Liver (tissue), 9 donors: Measurements from ENCODE around the gene ALPI. TPM values are rescaled to one million over a fixed set of nuclear protein-coding genes. Genes with fewer than 3 reads are reported as not detected.
A peak's percentile ranks its signal among the peaks of the same experiment; 100 is the strongest.

Source experiments
- DNase-seq: peaks from one replicate; pipeline ENCODE4 v3.0.0-alpha.2; 2017; ENCODE audit warnings: low spot score
- H3K27ac ChIP-seq, 2 donors: one replicate each; pipeline ENCODE4 v1.7.0; 2013; ENCODE audit warnings: inconsistent platforms in 2 of 2, low read length in 2 of 2, control low read depth in 1 of 2, low read depth in 1 of 2, mild to moderate bottlenecking in 1 of 2
- H3K27me3 ChIP-seq, 4 donors: one replicate each; pipeline versions ENCODE4 v1.6.1 to v1.7.0; 2013; ENCODE audit warnings: low read length in 3 of 4, inconsistent platforms in 1 of 4, mild to moderate bottlenecking in 1 of 4, moderate library complexity in 1 of 4; ENCODE audit not compliant: control insufficient read depth in 4 of 4, insufficient read depth in 4 of 4
- H3K36me3 ChIP-seq, 4 donors: one replicate each; pipeline versions ENCODE4 v1.6.1 to v1.7.0; 2013; ENCODE audit warnings: low read length in 3 of 4, mild to moderate bottlenecking in 3 of 4, low read depth in 1 of 4, moderate library complexity in 1 of 4; ENCODE audit not compliant: control insufficient read depth in 4 of 4, insufficient read depth in 3 of 4
- H3K4me1 ChIP-seq, 4 donors: one replicate each; pipeline versions ENCODE4 v1.6.1 to v1.7.0; 2013; ENCODE audit warnings: low read length in 3 of 4, mild to moderate bottlenecking in 3 of 4, moderate library complexity in 1 of 4; ENCODE audit not compliant: control insufficient read depth in 4 of 4, insufficient read depth in 4 of 4
- H3K4me3 ChIP-seq, 3 donors: one replicate each; pipeline versions ENCODE4 v1.6.1 to v1.7.0; 2013; ENCODE audit warnings: low read length in 3 of 3, control low read depth in 1 of 3, low read depth in 1 of 3, mild to moderate bottlenecking in 1 of 3
- H3K9ac ChIP-seq, 2 donors: one replicate each; pipeline ENCODE4 v1.7.0; 2013; ENCODE audit warnings: low read length in 2 of 2, mild to moderate bottlenecking in 2 of 2, moderate library complexity in 2 of 2, control low read depth in 1 of 2, low read depth in 1 of 2
- H3K9me3 ChIP-seq, 4 donors: one replicate each; pipeline versions ENCODE4 v1.6.1 to v1.7.0; 2013; ENCODE audit warnings: low read length in 3 of 4; ENCODE audit not compliant: control insufficient read depth in 4 of 4
- ATF3 ChIP-seq: IDR thresholded peaks from 2 replicates; pipeline ENCODE4 v1.6.1; 2016; ENCODE audit warnings: antibody characterized with exemption
- CTCF ChIP-seq: fragments of 150-350 bp; IDR thresholded peaks from 2 replicates; pipeline ENCODE4 v1.5.1; 2017; ENCODE audit warnings: improper control_type of control experiment, low read depth, low read length; ENCODE audit not compliant: missing input control
- EGR1 ChIP-seq, 2 donors: IDR thresholded peaks; 2 replicates each; pipeline ENCODE4 v1.6.1; 2016 to 2018; ENCODE audit warnings: antibody characterized with exemption in 2 of 2, low read depth in 2 of 2
- FOXA1 ChIP-seq: IDR thresholded peaks from 2 replicates; pipeline ENCODE4 v1.6.1; 2016; ENCODE audit warnings: antibody characterized with exemption
- FOXA2 ChIP-seq: IDR thresholded peaks from 2 replicates; pipeline ENCODE4 v1.6.1; 2016; ENCODE audit warnings: antibody characterized with exemption
- GABPA ChIP-seq, 2 donors: IDR thresholded peaks in 1 of 2; conservative IDR thresholded peaks in 1 of 2; 2 replicates each; pipeline ENCODE4 v1.6.1; 2016; ENCODE audit warnings: antibody characterized with exemption in 2 of 2, mild to moderate bottlenecking in 1 of 2, moderate library complexity in 1 of 2
- HNF4A ChIP-seq, 2 donors: conservative IDR thresholded peaks; 2 replicates each; pipeline ENCODE4 v1.6.1; 2016; ENCODE audit warnings: antibody characterized with exemption in 2 of 2, mild to moderate bottlenecking in 2 of 2
- HNF4G ChIP-seq: IDR thresholded peaks from 2 replicates; pipeline ENCODE4 v1.6.1; 2016; ENCODE audit warnings: antibody characterized with exemption
- JUND ChIP-seq, 2 donors: IDR thresholded peaks; 2 replicates each; pipeline ENCODE4 v1.6.1; 2016; ENCODE audit warnings: antibody characterized with exemption in 2 of 2
- MAX ChIP-seq: IDR thresholded peaks from 2 replicates; pipeline ENCODE4 v1.6.1; 2016; ENCODE audit warnings: antibody characterized with exemption
- NR2F2 ChIP-seq: IDR thresholded peaks from 2 replicates; pipeline ENCODE4 v1.6.1; 2016; ENCODE audit warnings: antibody characterized with exemption
- RAD21 ChIP-seq, 2 donors: IDR thresholded peaks; 2 replicates each; pipeline ENCODE4 v1.6.1; 2016; ENCODE audit warnings: antibody characterized with exemption in 2 of 2, mild to moderate bottlenecking in 2 of 2
- REST ChIP-seq: IDR thresholded peaks from 2 replicates; pipeline ENCODE4 v1.6.1; 2016; ENCODE audit warnings: antibody characterized with exemption, mild to moderate bottlenecking
- RXRA ChIP-seq, 2 donors: IDR thresholded peaks; 2 replicates each; pipeline ENCODE4 v1.6.1; 2017 to 2018; ENCODE audit warnings: antibody characterized with exemption in 2 of 2, mild to moderate bottlenecking in 1 of 2
- SP1 ChIP-seq: IDR thresholded peaks from 2 replicates; pipeline ENCODE4 v1.6.1; 2018; ENCODE audit warnings: antibody characterized with exemption, mild to moderate bottlenecking
- TAF1 ChIP-seq: conservative IDR thresholded peaks from 2 replicates; pipeline ENCODE4 v1.6.1; 2016; ENCODE audit warnings: antibody characterized with exemption, mild to moderate bottlenecking
- YY1 ChIP-seq: IDR thresholded peaks from 2 replicates; pipeline ENCODE4 v1.6.1; 2016; ENCODE audit warnings: antibody characterized with exemption, mild to moderate bottlenecking
- ZBTB33 ChIP-seq: IDR thresholded peaks from 2 replicates; pipeline ENCODE4 v1.6.1; 2016; ENCODE audit warnings: antibody characterized with exemption
- WGBS: extraction: QIAGEN DNeasy Blood & Tissue Kit; methylation state at CpG from one replicate; pipeline ENCODE4 v1.1.7; 2013; 5-methylcytosine and 5-hydroxymethylcytosine counted together
- polyA plus RNA-seq, 2 donors: library from polyadenylated mRNA; stranded (reverse) in 1 of 2; unstranded in 1 of 2; fragments of 200-250 nt in 1 of 2; fragments of >200 nt in 1 of 2; fragmentation: Nextera tagmentation in 1 of 2; extraction: Ambion mirVana in 1 of 2; gene quantifications; one replicate each; pipeline versions ENCODE4 v1.2.1 to v1.2.3, GENCODE V29; 2013 to 2015
- total RNA-seq, 2 donors: library from RNA; depleted of rRNA; stranded (reverse); fragments of >200 nt; gene quantifications; one replicate each; pipeline ENCODE4 v1.2.3, GENCODE V29; 2014
- donor health status: healthy.
- donor health status: healthy.
- donor health status: healthy.
- donor health status: healthy.
- donor health status: healthy.

The ALPI gene
- total and polyA plus RNA-seq, 4 donors: 0.02 TPM; not detected in 3

GRCh38 chr2:232447638-232448303, 8.2 kb upstream of the ALPI start:
- Histone ChIP-seq H3K9me3 (no peaks in the 10 kb centered on the region), H3K4me1 (peaks cover 8 to 28% (median 15%) of the 10 kb centered on the region in 4 donors), H3K9ac (peak overlapping the region; percentile 76 to 83), H3K27ac (peak overlapping the region; percentile 97), H3K4me3 (no peak overlapping the region), H3K36me3 (no peaks in the 10 kb centered on the region), H3K27me3 (no peaks in the 10 kb centered on the region)
- DNase-seq: no peak
- 34% methylated on average over 18 of the region's 18 CpGs for WGBS
- peak in 1 of 2 donors; percentile 66 for TF ChIP-seq EGR1 (IDR thresholded peaks at IDR 0.05; ENCODE audit: low read depth in 2 of 2)
- TF ChIP-seq YY1: peak; percentile 96
- TF ChIP-seq NR2F2: peak; percentile 56
- TF ChIP-seq TAF1: peak; percentile 81
- TF ChIP-seq REST: peak; percentile 93
- TF ChIP-seq FOXA1: no peak
- no peak for TF ChIP-seq ATF3
- TF ChIP-seq ZBTB33: no peak
- TF ChIP-seq FOXA2: peak; percentile 48
- TF ChIP-seq RAD21 (IDR thresholded peaks at IDR 0.05): no peak
- TF ChIP-seq JUND (IDR thresholded peaks at IDR 0.05): peak in 1 of 2 donors; percentile 61
- no peak for TF ChIP-seq CTCF
- no peak for TF ChIP-seq MAX
- peak; percentile 98 to 99 for TF ChIP-seq HNF4A (conservative IDR thresholded peaks at IDR 0.05)
- TF ChIP-seq SP1: peak; percentile 96
- peak; percentile 44 to 79 for TF ChIP-seq RXRA (IDR thresholded peaks at IDR 0.05)
- peak in 1 of 2 donors; percentile 45 for TF ChIP-seq GABPA (IDR thresholded peaks at IDR 0.05 in 1 of 2, conservative IDR thresholded peaks at IDR 0.05 in 1 of 2)
- TF ChIP-seq HNF4G: peak; percentile 93
